ENCODE measurements around the gene CCDC188. TPM values are rescaled to one million over a fixed set of nuclear protein-coding genes. Genes with fewer than 3 reads are reported as not detected.

CCDC188 gene
- total and polyA plus RNA-seq, 2 of the 8 experiments (the other 6 are each of a cell fraction or from before 2014, with no cell fraction given) = not detected

DNA sequence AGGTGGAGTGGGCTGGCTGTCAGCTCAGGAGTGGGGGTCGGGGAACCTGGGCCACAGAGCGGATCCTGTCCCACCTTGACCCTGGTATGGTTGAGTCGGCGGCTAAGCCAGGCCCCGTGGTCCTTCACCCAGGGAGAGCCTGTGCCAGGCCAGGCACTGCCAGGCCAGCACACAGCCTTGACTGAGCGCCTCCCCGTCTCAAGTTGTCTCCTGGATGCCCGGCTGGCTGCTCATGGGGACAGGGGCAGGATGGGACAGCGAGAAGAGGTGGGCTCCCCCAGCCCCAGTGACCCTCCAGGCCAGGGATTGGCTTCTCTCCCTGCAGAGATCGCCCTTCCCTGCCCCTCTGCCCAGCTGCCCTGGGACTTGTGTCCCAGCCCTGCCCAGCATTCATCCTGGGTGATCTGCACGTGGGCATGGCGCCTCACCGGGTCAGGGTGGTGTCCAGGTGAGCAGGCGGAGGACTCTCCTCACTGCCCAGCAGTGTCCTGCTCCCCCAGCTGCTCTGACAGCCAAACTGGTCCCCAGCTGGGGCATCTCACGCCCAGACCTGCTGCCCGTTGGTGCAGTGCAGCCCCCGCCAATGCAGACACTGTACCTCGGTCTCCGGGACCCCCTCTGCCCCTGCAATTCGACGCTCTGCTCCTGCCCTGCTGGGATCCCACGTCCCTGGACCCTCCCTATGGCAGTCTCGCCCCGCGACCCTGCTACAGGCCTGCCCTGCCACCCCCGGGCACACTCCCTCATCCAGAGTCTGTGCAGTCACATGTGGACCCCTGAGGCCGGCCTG, 28.8 kb upstream of the CCDC188 start (continued):
- no peak for TF ChIP-seq EGR1 (IDR thresholded peaks at IDR 0.05; ENCODE audit: borderline replicate concordance, low read depth, low read length)
- TF ChIP-seq, protein P1, sequence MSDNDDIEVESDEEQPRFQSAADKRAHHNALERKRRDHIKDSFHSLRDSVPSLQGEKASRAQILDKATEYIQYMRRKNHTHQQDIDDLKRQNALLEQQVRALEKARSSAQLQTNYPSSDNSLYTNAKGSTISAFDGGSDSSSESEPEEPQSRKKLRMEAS (IDR thresholded peaks at IDR 0.05) = no peak
- no peak for TF ChIP-seq JUND (IDR thresholded peaks at IDR 0.05; ENCODE audit: low read length)
- no peak for TF ChIP-seq PHF8 (conservative IDR thresholded peaks at IDR 0.05; ENCODE audit: low read depth, low read length)
- no peak for TF ChIP-seq KDM5A (IDR thresholded peaks at IDR 0.05; ENCODE audit: low read length)
- no peak for TF ChIP-seq POLR2A (IDR thresholded peaks at IDR 0.05; ENCODE audit: control extremely low read depth in 1 of 2, low read depth in 2 of 2, low read length in 2 of 2)
- no peak for TF ChIP-seq BRCA1 (IDR thresholded peaks at IDR 0.05; ENCODE audit: low read depth, low read length)
- TF ChIP-seq ASH2L (IDR thresholded peaks at IDR 0.05; ENCODE audit: low read length) = no peak
